OCI-LY3 (cell line): ENCODE results near the gene IL11RA.

Experiments
- EZH2phosphoT487 ChIP-seq: fragments of 200-600 bp; shearing (Covaris generic); IDR thresholded peaks from 2 replicates; pipeline ENCODE4 v1.6.1; 2018; ENCODE audit warnings: antibody characterized with exemption, mixed run types, low read depth
- TF ChIP-seq, protein P1 (sequence below): fragments of 200-600, 300-600 bp; sonication (generic); IDR thresholded peaks from 2 replicates; pipeline ENCODE4 v1.5.1; 2014; ENCODE audit warnings: antibody characterized with exemption, low read length, low read depth

GRCh38 chr9:34633166-34633565, 18.8 kb upstream of the IL11RA start:
- TF ChIP-seq, protein P1, sequence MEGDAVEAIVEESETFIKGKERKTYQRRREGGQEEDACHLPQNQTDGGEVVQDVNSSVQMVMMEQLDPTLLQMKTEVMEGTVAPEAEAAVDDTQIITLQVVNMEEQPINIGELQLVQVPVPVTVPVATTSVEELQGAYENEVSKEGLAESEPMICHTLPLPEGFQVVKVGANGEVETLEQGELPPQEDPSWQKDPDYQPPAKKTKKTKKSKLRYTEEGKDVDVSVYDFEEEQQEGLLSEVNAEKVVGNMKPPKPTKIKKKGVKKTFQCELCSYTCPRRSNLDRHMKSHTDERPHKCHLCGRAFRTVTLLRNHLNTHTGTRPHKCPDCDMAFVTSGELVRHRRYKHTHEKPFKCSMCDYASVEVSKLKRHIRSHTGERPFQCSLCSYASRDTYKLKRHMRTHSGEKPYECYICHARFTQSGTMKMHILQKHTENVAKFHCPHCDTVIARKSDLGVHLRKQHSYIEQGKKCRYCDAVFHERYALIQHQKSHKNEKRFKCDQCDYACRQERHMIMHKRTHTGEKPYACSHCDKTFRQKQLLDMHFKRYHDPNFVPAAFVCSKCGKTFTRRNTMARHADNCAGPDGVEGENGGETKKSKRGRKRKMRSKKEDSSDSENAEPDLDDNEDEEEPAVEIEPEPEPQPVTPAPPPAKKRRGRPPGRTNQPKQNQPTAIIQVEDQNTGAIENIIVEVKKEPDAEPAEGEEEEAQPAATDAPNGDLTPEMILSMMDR, result no peak
- no peak for TF ChIP-seq EZH2phosphoT487
